HG02884 (cell line): Measurements from ENCODE around the gene LCN15.
A peak's percentile ranks its signal among the peaks of the same experiment; 100 is the strongest.
"Not testable (repeated sequence)": the region's sequence is repeated elsewhere in the genome, so short reads cannot be mapped to it uniquely, and the experiment has no call there.

Experiments
- ATAC-seq: cut with Tn5 transposase; IDR thresholded peaks from one replicate; pipeline ENCODE4 v1.9.1; 2021; ENCODE audit warnings: mild to moderate bottlenecking, moderate library complexity; ENCODE audit not compliant: unreplicated experiment

LCN15 gene

DNA sequence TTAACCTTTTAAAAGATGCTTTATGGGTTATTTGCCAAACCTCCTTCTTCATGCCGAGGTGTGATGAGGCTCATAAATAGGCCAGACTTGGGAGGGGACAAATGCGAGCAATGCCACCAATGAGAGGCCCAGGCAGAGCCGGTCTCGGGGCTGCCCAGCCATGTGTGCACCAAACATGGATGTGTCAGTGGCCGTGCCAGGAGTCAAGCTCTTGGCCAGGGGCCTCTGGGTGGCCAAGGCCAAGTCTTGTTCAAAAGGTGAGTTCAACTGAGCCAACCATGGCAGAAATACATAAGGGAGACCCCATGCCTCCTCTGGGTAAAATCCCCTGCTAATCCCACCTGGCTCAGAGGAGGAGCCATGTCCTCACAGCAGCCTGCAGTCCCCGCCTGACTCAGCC, 10.9 kb upstream of the LCN15 start:
- no peak for ATAC-seq

DNA sequence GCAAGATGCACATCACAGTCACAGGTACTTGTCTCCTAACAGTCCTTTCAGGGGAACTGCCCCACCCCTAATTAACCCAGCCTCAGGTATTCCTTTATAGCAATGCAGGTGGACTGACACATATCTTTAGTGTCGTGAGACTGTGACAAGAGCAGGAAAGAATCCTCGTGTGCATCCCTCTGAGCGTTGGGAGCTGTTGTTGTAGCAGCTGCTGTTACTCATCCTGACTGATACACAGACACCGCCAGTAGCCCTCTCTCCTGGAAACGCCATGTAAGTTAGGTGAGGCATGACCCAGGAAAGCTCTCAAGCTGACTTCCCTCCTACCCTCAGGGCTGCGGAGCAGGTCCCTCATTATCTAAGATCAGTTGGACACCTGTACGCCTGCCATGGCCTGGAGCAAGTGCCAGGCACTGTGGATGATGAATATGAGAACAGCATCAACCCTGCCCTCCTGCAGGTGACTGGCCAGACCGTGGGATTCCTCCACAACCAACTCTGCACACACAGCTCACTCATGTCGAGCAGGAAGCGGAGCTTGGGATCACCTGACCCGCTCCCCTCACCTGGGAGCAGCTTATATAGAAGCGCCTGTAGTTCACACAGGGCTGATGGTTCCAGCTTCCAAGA, 10.2 kb upstream of the LCN15 start:
- no peak for ATAC-seq

DNA sequence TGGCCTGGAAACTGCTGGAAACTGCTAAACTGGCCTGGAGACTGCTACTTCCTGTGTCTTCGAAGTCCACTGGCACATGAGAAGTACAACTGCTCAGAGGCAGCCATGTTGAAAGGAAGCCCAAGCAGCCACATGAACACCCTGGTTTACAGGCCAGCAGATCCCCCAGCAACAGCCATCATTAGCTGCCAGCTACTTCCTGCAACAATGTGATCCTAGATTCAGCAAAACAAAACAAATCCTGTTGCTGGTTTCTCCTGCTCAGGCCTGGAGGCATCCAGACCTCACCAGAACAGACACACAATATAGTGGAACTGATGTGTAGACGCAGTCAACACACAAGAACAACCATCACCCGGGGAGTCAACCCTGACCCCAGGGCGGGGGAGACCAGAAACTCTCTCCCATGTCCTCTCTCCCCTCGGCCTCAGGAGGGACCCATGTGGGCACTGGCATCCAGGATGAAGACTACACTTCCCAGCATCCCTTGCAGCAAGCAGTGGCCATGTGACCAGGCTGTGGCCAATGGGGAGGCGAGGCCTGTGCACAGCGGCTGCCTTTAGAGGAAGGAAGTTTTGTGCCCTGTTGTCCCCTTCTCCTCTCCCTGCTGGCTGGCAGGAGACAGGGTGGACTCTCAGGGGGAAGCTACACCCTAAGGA, 9.2 kb upstream of the LCN15 start:
- ATAC-seq = no peak

DNA sequence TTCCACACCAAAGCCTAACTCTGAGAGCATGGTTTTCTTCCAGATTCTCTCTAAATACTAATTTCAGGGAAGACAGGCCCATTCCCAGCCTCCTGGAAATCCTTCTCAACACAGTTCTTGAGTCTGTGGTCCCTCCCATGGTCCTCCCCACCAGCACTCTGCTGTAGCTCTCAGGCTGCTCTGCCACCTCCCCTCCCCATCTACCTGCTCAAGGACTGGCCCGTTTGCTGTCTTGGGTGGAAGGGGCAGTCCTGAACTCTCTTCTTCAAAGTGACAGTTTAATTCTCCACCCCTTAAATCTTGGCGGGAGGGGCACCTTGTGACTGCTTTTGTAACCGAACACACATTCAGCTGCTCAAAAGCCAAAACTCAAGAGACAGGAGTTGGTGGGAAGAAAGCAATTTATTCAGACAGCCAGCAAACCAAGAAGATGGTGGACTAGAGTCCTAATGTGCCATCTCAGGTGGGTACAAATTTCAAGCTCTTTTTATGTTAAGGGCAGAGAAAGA, 7.6 kb upstream of the LCN15 start:
- ATAC-seq = no peak

DNA sequence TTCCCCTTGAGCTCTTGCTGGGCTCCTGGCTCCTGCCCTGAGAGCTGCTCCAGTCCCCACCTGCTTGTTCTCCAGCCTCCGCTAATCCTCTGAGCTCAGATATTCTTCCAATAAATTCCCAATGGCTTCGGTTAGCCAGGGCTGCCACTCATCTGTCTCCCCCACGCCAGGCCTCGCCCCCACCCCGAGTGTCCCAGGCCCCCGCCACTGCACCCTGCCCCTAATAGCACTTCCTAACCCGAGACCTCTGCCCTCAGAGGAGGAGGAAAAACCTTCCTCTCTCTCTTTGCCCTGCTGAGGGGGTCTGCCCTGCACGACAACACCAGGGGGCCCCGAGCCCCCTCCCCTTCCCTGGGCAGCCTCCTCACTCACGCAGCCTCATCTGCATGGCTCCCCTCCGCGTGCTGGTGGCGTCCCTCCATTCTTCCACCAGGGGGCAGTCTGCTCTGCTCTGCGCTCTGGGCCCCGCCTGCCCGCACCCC, 5.4 kb upstream of the LCN15 start:
- no peak for ATAC-seq

DNA sequence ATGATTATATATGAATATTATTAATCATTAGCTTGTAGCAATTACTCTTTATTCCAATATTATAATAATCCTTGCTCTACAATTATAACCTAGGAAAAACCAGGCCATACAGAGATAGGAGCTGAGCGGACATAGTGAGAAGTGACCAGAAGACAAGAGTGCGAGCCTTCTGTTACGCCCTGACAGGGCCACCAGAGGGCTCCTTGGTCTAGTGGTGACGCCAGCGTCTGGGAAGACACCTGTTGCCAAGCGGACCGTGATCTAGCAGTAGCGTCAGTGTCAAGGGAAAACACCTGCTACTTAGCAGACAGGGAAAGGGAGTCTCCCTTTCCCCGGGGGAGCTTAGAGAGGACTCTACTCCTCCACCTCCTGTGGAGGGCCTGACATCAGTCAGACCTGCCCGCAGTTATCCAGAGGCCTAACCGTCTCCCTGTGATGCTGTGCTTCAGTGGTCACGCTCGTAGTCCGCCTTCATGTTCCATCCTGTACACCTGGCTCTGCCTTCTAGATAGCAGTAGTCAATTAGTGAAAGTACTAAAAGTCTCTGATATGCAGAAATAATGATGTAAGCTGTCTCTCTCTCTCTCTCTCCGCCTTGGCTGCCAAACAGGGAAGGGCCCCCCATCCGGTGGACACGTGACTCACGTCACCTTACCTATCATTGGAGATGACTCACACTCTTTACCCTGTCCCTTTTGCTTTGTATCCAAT, 2.2 kb upstream of the LCN15 start:
- not testable (repeated sequence) for ATAC-seq

DNA sequence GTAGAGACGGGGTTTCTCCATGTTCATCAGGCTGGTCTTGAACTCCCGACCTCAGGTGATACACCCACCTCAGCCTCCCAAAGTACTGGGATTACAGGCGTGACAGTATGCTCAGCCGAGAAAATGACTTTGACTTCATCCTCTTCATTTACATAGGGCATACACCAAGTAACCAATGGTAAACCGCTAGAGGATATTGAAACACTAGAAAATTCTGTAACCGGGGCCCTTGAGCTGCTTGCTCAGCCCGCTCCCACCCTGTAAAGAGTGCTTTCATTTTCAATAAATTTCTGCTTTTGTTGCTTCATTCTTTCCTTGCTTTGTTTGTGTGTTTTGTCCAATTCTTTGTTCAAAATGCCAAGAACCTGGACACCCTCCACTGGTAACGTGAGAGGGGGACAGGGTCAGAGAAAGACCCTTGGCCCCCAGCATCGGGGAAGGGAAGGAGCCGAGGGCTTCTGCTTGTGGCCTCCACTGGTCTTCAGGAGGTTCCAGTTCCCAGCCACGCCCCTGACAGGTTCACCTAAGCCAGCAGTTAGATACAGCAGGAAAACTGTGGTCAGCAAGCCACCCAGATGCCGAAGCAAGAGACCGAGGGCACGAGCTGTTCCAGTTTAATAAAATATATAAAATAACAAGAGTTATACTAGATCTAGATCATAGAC, 1.6 kb upstream of the LCN15 start:
- ATAC-seq = peak; percentile 50

DNA sequence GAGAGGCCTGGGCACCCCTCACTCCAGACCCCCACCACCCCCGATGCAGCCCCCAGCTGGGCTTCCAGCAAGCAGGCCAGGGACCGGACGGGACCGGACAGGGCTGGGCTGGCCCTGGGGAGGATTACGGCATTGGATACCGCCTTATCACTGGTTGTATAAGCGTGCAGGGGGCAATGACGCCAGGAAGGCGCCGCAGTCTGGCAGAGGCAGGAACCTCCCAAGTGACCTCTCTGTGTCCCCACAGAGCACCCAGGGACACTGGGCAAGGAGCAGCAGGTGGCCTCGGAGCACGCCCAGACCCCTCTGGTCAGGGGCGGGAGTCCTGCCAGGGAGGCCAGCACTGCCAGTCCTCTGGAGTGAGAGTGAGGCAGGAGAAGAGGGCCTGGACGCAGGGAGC, 723 bp upstream of the LCN15 start:
- ATAC-seq = no peak

DNA sequence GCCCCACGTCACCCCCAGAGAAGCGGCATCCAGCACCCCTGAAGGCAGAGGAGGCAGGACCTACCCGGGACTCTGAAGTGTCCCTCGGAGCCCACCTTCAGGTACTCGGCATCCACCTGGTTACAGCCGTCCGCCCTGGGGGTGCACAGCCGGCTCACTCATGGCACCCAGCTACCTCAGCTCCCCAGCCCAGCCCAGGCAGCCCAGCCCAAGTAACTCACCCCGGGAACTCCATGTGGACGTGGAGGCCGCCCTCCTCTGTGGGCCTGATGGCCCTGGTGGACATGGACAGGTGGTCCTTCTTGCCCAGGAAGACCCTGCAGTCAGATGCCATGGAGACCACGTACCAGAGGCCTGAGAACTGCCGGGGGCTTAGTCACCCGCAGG, 676 bp downstream of the LCN15 start:
- no peak for ATAC-seq

DNA sequence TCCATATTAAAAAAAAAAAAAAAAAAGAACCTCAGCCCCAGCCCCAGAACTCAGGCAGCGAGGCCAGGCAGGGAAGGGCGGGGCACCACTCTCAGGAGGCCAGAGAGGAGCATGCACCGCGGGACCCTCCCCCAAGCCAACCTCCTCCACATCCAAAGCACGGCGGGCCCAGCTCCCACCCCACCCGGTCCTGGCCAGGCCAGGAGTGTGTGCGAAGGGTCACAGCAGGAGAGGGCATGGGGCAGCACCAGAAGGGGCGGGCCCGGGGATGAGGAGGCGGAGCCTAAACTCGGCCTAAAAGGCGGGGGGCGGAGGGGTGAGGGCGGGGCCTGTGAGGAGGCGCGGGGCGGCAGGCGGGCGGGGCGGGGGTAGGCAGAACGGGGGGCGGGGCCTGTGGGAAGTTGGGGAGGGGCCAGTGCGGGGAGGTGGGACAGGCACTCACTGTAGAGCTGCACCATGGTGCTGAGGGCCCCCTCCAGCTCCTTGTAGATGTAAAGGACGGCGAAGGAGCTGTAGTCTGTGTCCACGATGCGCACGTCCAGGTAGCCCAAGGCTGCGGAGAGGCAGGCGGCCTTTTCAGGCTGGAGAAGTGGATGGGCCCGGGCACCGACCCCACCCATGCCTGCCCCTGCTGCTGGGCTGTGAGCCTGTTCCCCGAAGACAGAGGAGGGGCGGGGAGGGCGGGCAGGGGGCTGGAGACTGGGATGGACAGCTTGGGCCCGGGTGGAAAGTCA, 1.2 kb downstream of the LCN15 start:
- ATAC-seq = no peak

DNA sequence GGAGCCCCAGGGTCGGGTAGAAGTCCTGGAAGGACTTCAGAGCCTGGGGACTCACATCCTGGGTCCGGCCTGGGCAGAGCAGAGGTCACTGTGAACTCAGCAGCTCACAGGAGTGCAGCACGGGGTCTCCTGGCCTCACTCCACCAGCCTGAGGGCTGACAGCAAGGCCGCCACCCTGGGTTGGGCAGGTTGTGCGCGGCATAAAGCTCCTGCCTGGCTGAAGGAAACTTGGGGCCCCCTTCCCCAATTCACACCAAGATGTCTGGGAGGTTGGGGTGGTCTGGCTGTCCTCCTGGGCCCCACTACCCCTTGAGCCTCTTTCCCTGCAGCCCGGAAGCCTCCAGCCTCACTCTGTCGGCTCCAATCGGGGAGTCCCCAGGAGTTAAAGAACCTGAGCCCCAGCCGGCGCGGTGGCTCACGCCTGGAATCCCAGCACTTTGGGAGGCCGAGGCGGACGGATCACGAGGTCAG, 2.1 kb downstream of the LCN15 start:
- ATAC-seq = no peak

DNA sequence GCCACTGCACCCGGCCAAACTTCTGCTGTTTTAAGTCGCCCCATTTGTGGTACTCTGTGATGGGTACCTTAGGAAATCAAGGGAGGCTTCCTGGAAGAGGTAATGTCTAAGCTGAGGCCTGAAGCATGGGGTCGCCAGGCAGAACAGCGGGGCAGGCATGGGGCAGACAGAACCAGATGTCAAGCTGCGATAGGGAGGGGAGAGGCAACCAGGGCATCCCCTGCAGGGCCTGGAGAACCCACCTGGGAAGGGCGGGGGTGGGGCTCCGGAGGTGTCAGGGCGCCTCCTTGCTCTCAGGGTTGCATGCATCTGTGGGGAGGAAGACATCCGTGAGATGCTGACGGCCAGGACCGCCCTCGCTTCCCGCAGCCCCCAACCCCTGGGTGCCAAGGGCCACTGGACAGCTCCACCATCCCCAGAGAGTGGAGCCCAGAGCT, 2.8 kb downstream of the LCN15 start:
- no peak for ATAC-seq

DNA sequence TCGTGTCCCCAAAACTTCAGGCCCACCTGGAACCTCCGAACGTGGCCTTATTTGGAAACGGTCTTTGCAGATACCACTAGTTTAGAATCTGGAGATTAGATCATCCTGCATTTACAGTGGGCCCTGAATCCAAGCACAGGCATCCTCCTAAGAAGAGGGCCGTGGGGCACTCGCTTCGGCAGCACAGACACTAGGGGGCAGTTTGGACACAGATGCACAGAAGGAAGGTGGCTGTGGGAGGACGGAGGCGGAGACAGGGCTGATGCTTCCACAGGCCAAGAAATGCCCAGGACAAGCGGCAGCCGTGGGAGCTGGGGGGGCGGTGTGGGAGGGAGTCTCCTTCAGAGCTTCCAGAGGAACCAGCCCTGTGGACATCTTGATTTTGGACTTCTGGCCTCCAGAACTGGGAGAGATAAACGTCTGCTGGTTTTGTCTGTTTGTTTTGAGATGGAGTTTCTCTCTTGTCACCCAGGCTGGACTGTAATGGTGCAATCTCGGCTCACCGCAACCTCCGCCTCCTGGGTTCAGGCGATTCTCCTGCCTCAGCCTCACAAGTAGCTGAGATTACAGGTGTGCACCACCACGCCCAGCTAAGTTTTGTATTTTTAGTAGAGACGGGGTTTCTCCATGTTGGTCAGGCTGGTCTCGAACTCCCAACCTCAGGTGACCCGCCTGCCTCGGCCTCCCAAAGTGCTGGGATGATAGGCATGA, 3.3 kb downstream of the LCN15 start:
- not testable (repeated sequence) for ATAC-seq

DNA sequence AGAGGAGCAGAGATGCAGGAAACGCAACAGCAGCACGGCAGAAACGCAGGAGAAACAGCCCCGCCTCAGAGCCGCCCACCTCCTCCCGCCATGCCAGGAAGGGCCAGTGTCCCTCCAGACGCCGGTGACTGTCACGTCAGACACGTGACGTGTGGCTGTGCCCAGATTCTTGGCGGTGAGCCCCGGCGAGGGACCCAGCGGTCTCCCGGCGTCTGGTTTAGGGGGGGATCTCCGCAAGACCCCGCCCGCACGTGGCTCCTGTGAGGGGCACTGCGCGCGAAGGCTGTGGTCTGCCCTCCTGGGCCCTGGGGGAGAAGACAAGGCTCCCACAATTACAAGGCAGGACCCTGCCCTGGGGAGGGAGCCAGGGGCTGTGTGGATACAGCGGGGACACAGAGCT, 3.9 kb downstream of the LCN15 start:
- ATAC-seq = no peak

DNA sequence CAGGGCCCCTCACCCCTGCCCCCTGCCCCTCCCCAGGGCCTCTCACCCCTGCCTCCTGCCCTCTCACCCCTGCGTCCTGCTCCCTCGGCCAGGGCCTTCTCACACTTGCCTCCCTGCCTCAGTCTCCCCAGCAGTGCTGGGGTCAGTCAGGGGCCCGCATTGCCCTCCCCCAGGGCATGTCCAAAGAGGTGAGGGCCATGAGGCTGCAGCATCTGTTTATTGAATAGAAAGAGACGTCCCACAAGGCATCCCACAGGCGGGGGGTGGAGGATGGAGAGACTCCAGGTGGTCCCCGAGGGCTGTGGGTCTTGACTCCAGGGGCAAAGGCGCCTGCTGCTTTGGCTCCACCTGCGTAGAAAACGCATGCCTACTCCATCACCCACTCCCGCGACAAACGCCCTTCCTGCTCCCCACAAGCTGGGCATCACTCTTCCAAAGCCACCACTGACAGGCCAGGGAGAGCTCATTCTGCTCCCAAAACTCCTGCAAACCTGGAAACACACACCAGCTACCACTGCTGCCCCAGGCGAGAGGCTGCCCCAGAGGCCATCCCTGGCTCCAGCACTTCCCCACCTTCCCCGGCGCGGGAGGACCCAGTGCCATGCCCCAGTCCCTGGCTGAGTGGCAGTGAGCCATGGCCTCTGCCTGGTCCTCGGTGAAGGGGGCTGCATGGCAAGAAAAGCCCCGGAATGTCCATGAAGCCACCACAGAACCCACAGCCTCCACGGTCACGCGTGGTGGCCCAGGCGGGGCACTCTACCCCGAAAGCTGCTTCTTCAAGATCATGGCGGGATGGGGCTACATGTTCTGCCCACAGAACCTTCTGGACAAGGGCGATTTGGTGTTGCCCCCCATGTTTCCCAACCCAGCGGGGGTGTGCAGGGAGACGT, 4.6 kb downstream of the LCN15 start:
- no peak for ATAC-seq

DNA sequence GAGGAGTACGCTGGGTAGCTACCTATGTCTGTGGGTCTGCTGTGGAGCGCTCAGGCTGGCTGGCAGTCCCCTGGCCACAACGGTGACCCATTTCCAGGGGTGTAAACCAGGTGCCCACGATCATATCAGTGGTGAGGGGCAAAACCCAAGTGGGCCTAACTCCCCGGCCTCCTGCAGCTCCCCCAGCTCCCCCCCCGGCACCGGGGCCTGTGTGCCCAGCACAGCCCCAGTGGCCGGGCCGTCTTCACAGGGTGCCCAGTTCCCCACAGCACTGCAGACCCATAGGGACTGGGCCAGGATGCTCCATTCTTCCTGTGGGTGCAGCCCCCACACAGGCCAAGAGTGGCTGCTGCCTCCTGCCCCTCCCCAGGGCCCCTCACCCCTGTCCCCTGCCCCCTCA, 5.3 kb downstream of the LCN15 start:
- ATAC-seq = no peak

DNA sequence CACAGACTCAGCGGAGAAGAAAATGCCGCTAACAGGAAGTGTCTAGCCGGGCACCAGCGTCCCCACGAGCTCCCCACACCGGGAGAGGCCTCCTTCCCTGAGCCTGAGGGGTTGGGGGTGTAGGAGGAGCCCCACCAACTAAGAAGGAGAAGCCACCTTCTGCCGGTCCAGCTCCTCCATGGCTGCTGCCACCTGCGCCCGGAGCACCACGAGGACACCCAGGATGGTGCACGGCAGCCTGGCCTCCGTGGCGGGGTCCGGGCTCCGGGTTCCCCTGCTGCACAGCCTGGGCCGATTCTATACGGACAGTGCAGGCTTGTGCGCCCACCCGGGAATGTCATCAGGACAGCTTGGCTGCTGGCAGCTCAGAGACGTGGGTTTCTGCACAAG, 6.6 kb downstream of the LCN15 start:
- no peak for ATAC-seq

DNA sequence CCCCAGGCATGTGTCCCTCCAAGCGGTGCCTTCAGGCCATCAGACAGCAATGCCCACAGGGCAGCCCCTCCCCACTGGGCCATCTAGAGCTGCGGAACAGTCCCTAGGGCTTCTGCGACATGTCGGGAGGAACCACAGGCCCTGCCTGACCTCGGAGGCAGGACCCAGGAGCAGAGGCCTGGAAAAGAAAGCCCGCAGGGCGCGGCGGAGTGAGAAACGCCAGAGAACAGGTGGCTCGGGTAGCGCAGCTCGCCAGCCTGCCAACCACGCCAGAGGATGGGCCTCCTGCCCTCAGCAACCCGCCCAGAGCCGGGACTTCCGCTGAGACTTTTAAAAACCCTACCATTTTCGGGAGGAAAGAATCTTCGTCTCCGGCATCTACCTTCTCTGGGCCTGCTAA, 7.0 kb downstream of the LCN15 start:
- no peak for ATAC-seq

DNA sequence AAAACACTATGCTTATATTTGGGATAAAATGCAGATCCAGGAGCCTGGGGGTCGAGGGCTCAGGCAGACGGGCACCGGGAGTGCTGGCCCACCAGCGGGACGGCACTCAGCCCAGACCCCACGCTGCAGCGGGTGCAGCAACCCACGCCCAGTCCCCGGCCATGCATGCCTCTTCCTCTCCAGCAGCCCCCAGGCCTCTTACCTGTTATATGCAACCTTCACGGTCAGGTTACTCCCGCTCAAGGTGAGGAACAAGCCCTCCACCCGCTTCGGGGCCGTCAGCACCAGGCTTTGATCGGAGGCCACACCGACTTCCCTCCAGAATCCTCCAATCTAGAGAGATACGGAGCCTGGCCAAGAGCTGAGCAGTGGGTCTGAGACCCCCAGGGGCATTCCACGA, 7.5 kb downstream of the LCN15 start:
- ATAC-seq = no peak
